Measurements from ENCODE around the gene RNF180. TPM values are rescaled to one million over a fixed set of nuclear protein-coding genes. Genes with fewer than 3 reads are reported as not detected.

Gene RNF180
- total RNA-seq, 1 experiment from 2014 or later, result 7.8 TPM

DNA sequence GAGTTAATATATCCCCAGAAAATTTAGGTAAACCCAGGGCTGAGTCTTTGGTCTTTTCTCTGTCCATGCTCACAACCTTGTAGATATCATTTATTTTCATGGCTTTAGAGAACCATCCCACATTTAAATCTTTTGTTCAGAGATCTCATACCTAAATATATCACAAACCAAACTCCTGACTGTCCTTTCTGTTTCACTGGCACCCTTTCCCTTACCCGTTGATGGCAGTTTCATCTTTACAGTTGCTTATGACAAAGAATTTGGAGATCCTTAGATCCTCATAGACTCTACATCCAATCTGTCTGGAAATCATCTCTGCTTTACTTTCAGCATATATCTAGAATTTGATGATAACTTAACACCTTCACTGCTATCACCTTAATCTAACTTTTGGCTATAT lies 19.2 kb downstream of the RNF180 start:
- Histone ChIP-seq H3K27ac (ENCODE audit: low read length) (no peak overlapping the region), H3K4me3 (ENCODE audit: low read depth in 2 of 2, low read length in 2 of 2) (no peak overlapping the region), H3K36me3 (ENCODE audit: control insufficient read depth, insufficient read depth, low read length) (no peaks in the 10 kb centered on the region), H3K9me3 (ENCODE audit: control insufficient read depth, insufficient read depth, low read depth, low read length) (no peaks in the 10 kb centered on the region), H3K27me3 (ENCODE audit: control insufficient read depth, insufficient read depth, low read length) (no peaks in the 10 kb centered on the region), H3K4me1 (ENCODE audit: control insufficient read depth, insufficient read depth, low read length) (no peaks in the 10 kb centered on the region)
- DNase-seq (ENCODE audit: low read depth, low spot score), result no peak
- ChIA-PET POLR2A (no interaction called here), CTCF (no interaction called here)
- in situ Hi-C loops (cut with HindIII; ENCODE audit: low pct_unique_long_range_greater_than_20kb, low sequenced_read_pairs), result no loop called here
- ATAC-seq, result no peak
- no TSS peak for BruUV-seq (replicated peaks)
- intact Hi-C loops (cut with micrococcal nuclease; ENCODE audit: unreplicated experiment), result no loop called here
- TF ChIP-seq, protein P1, sequence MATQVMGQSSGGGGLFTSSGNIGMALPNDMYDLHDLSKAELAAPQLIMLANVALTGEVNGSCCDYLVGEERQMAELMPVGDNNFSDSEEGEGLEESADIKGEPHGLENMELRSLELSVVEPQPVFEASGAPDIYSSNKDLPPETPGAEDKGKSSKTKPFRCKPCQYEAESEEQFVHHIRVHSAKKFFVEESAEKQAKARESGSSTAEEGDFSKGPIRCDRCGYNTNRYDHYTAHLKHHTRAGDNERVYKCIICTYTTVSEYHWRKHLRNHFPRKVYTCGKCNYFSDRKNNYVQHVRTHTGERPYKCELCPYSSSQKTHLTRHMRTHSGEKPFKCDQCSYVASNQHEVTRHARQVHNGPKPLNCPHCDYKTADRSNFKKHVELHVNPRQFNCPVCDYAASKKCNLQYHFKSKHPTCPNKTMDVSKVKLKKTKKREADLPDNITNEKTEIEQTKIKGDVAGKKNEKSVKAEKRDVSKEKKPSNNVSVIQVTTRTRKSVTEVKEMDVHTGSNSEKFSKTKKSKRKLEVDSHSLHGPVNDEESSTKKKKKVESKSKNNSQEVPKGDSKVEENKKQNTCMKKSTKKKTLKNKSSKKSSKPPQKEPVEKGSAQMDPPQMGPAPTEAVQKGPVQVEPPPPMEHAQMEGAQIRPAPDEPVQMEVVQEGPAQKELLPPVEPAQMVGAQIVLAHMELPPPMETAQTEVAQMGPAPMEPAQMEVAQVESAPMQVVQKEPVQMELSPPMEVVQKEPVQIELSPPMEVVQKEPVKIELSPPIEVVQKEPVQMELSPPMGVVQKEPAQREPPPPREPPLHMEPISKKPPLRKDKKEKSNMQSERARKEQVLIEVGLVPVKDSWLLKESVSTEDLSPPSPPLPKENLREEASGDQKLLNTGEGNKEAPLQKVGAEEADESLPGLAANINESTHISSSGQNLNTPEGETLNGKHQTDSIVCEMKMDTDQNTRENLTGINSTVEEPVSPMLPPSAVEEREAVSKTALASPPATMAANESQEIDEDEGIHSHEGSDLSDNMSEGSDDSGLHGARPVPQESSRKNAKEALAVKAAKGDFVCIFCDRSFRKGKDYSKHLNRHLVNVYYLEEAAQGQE (IDR thresholded peaks at IDR 0.05; ENCODE audit: insufficient read depth in 1 of 2, low read depth in 2 of 2, low read length in 1 of 2), result no peak
- TF ChIP-seq, protein P2, sequence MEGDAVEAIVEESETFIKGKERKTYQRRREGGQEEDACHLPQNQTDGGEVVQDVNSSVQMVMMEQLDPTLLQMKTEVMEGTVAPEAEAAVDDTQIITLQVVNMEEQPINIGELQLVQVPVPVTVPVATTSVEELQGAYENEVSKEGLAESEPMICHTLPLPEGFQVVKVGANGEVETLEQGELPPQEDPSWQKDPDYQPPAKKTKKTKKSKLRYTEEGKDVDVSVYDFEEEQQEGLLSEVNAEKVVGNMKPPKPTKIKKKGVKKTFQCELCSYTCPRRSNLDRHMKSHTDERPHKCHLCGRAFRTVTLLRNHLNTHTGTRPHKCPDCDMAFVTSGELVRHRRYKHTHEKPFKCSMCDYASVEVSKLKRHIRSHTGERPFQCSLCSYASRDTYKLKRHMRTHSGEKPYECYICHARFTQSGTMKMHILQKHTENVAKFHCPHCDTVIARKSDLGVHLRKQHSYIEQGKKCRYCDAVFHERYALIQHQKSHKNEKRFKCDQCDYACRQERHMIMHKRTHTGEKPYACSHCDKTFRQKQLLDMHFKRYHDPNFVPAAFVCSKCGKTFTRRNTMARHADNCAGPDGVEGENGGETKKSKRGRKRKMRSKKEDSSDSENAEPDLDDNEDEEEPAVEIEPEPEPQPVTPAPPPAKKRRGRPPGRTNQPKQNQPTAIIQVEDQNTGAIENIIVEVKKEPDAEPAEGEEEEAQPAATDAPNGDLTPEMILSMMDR (IDR thresholded peaks at IDR 0.05), result no peak
- TF ChIP-seq POLR2AphosphoS5 (IDR thresholded peaks at IDR 0.05; ENCODE audit: low read depth, low read length), result no peak
- no peak for TF ChIP-seq SIN3A (IDR thresholded peaks at IDR 0.05; ENCODE audit: borderline replicate concordance, insufficient read depth, low read depth, low read length)
- no peak for TF ChIP-seq TCF7L2 (IDR thresholded peaks at IDR 0.05; ENCODE audit: low read depth, low read length)

DNA sequence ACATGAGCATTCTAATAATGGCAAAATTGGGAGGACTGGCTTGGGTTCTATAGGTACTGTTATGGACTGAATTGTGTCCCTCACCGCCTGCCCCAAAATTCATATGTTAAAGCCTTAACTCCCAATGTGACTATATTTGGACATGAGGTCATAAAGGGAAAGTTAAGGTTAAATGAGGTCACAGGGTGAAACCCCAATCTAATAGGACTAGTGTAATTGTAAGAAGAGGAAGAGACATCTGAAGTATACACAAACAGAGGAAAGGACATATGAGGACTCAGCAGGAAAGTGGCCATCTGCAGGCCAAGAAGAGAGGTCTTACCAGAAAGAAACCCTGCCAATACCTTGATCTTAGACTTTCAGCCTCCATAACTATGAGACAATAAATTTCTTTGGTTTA lies 23.1 kb downstream of the RNF180 start:
- POLR2A ChIA-PET, result no interaction called here

More for the DNA sequence above, 23.1 kb downstream of the RNF180 start:
- ATAC-seq (no peak), DNase-seq (ENCODE audit: low read depth, low spot score) (no peak)
- no TSS peak for BruUV-seq (replicated peaks)
- TF ChIP-seq, protein P1 (IDR thresholded peaks at IDR 0.05; ENCODE audit: insufficient read depth in 1 of 2, low read depth in 2 of 2, low read length in 1 of 2), result no peak
- no peak for TF ChIP-seq SIN3A (IDR thresholded peaks at IDR 0.05; ENCODE audit: borderline replicate concordance, insufficient read depth, low read depth, low read length)
- no peak for TF ChIP-seq POLR2AphosphoS5 (IDR thresholded peaks at IDR 0.05; ENCODE audit: low read depth, low read length)
- TF ChIP-seq TCF7L2 (IDR thresholded peaks at IDR 0.05; ENCODE audit: low read depth, low read length), result no peak
- TF ChIP-seq, protein P2 (IDR thresholded peaks at IDR 0.05), result no peak
- H3K4me1 ChIP-seq (ENCODE audit: control insufficient read depth, insufficient read depth, low read length), result no peaks in the 10 kb centered on the region
- no peak overlapping the region for H3K4me3 ChIP-seq (ENCODE audit: low read depth in 2 of 2, low read length in 2 of 2)
- CTCF ChIA-PET, result no interaction called here
- H3K36me3 ChIP-seq (ENCODE audit: control insufficient read depth, insufficient read depth, low read length), result no peaks in the 10 kb centered on the region
- H3K27ac ChIP-seq (ENCODE audit: low read length), result no peak overlapping the region
- intact Hi-C loops (cut with micrococcal nuclease; ENCODE audit: unreplicated experiment) (no loop called here), in situ Hi-C loops (cut with HindIII; ENCODE audit: low pct_unique_long_range_greater_than_20kb, low sequenced_read_pairs) (no loop called here)
- H3K27me3 ChIP-seq (ENCODE audit: control insufficient read depth, insufficient read depth, low read length), result no peaks in the 10 kb centered on the region
- H3K9me3 ChIP-seq (ENCODE audit: control insufficient read depth, insufficient read depth, low read depth, low read length), result no peaks in the 10 kb centered on the region

Measured in Panc1 (cell line).